ENCODE measurements around the gene MGAT4A. TPM values are rescaled to one million over a fixed set of nuclear protein-coding genes. Genes with fewer than 3 reads are reported as not detected.

The MGAT4A gene
- total and polyA plus RNA-seq, 2 of the 8 experiments (the other 6 are each of a cell fraction or from before 2014, with no cell fraction given): 1.4 to 7.7 TPM

DNA sequence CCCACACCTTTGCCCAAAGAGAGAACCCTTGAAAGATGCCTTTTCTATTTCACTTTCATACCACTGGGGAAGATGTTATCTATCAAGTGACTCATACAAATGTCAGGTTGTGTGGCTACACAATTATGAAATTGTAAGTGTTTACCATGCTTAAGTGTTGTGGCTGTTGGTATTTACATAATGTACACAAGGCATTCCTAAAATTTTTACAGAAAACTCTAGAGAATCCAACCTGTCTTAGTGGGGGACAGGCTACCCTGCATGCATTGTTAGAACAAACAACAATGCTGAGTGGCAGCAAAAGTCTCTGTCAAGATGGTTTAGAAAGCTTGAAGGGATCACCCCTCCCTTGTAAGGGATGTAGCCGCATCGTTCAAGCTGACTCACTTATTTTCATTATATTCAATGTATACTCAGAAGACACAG is 5.5 kb upstream of the MGAT4A start (continued):
- TF ChIP-seq SUZ12 (IDR thresholded peaks at IDR 0.05; ENCODE audit: low read length) (no peak), ASH2L (IDR thresholded peaks at IDR 0.05; ENCODE audit: low read length) (no peak), CHD2 (IDR thresholded peaks at IDR 0.05; ENCODE audit: low read length) (no peak), SP4 (IDR thresholded peaks at IDR 0.05; ENCODE audit: low read length) (no peak), POU5F1 (IDR thresholded peaks at IDR 0.05; ENCODE audit: low read depth, low read length) (no peak), CEBPB (IDR thresholded peaks at IDR 0.05; ENCODE audit: low read depth, low read length) (no peak)

All from H1 (cell line).